Measurements from ENCODE around the gene ARSH.
"Not testable (repeated sequence)": the region's sequence is repeated elsewhere in the genome, so short reads cannot be mapped to it uniquely, and the experiment has no call there.

DNA sequence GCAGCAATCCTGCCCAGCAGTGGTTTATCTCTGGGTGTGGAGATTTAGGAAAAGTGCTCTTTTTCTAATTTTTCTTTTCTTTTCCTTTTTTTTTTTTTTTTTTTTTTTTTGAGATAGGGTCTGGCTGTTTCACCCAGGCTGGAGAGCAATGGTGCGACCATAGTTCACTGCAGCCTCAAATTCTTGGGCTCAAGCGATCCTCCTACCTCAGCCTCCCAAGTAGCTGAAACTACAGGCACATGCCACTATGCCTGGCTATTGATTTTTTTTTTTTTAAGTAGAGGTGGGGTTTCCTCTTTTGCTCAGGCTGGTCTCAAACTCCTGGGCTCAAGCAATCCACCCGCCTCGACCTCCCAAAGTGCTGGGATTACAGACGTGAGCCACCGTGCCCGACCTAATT, 42.9 kb upstream of the ARSH start:
- TF ChIP-seq, protein P1, sequence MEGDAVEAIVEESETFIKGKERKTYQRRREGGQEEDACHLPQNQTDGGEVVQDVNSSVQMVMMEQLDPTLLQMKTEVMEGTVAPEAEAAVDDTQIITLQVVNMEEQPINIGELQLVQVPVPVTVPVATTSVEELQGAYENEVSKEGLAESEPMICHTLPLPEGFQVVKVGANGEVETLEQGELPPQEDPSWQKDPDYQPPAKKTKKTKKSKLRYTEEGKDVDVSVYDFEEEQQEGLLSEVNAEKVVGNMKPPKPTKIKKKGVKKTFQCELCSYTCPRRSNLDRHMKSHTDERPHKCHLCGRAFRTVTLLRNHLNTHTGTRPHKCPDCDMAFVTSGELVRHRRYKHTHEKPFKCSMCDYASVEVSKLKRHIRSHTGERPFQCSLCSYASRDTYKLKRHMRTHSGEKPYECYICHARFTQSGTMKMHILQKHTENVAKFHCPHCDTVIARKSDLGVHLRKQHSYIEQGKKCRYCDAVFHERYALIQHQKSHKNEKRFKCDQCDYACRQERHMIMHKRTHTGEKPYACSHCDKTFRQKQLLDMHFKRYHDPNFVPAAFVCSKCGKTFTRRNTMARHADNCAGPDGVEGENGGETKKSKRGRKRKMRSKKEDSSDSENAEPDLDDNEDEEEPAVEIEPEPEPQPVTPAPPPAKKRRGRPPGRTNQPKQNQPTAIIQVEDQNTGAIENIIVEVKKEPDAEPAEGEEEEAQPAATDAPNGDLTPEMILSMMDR (IDR thresholded peaks at IDR 0.05; ENCODE audit: low read depth, low read length, poor library complexity, severe bottlenecking): not testable (repeated sequence)
- not testable (repeated sequence) for TF ChIP-seq EZH2phosphoT487 (IDR thresholded peaks at IDR 0.05; ENCODE audit: borderline replicate concordance, low read length)

All from DOHH2 (cell line).